ENCODE data around the gene DPH5. TPM values are rescaled to one million over a fixed set of nuclear protein-coding genes. Genes with fewer than 3 reads are reported as not detected.

The DPH5 gene
- total and polyA plus RNA-seq, 2 donors (not counting 3 experiments of a cell fraction or from before 2014, with no cell fraction given): 37.2 to 43.6 TPM

GRCh38 chr1:100941098-100941527 lies 84.5 kb downstream of the DPH5 start:
- dilution Hi-C loops (cut with MboI; ENCODE audit: extremely low pct_ligation_motif_present, low sequenced_read_pairs): no loop called here
- POLR2A ChIA-PET: no interaction called here
- Histone ChIP-seq H3K27ac (ENCODE audit: insufficient read depth, low read depth, low read length) (no peak overlapping the region), H3K9me3 (replicated peaks; ENCODE audit: control insufficient read depth, insufficient read depth, low read length) (no peaks in the 10 kb centered on the region), H3K4me1 (ENCODE audit: control insufficient read depth, extremely low read depth, insufficient read depth, low read length) (peaks cover 3% of the 10 kb centered on the region), H3K9me1 (replicated peaks; ENCODE audit: control insufficient read depth, extremely low read depth, insufficient read depth, low read length) (no peaks in the 10 kb centered on the region), H3K9ac (replicated peaks; ENCODE audit: extremely low read depth, insufficient read depth, low read length) (no peak overlapping the region), H4K20me1 (replicated peaks; ENCODE audit: control insufficient read depth, extremely low read depth, insufficient read depth, low read length) (no peaks in the 10 kb centered on the region), H2AFZ (ENCODE audit: low read depth, low read length) (no peak overlapping the region), H3K4me3 (replicated peaks in 1 of 3; ENCODE audit: insufficient read depth in 1 of 3, low read depth in 1 of 3, low read length in 3 of 3) (no peak overlapping the region), H3K27me3 (ENCODE audit: control insufficient read depth in 2 of 2, insufficient read depth in 2 of 2, low read length in 2 of 2) (no peaks in the 10 kb centered on the region), H3K79me2 (ENCODE audit: control insufficient read depth, insufficient read depth, low read length) (no peaks in the 10 kb centered on the region), H3K36me3 (ENCODE audit: control insufficient read depth in 2 of 2, extremely low read depth in 1 of 2, insufficient read depth in 2 of 2, low read length in 2 of 2) (peaks cover 0 to 3% of the 10 kb centered on the region in 2 experiments), H3K4me2 (ENCODE audit: insufficient read depth, low read length) (no peak overlapping the region)
- no TSS peak for BruUV-seq (replicated peaks)
- no peak for FAIRE-seq
- intact Hi-C loops (cut with micrococcal nuclease): no loop called here
- DNase-seq (ENCODE audit: low read depth, low spot score): no peak
- CTCF ChIA-PET: interaction anchor here (1.5 to 1.8 kb wide), 2 partner anchors 18 to 347 kb away, joined by 4 read pairs; no protein-coding TSS in a partner anchor
- no peak for TF ChIP-seq FOS (IDR thresholded peaks at IDR 0.05; ENCODE audit: borderline replicate concordance, insufficient read depth, low read length)
- TF ChIP-seq EZH2 (IDR thresholded peaks at IDR 0.05; ENCODE audit: borderline replicate concordance, low read depth, low read length, severe bottlenecking): no peak
- TF ChIP-seq JUN (IDR thresholded peaks at IDR 0.05; ENCODE audit: borderline replicate concordance, insufficient read depth, insufficient read length, low read depth): no peak
- TF ChIP-seq GATA2 (IDR thresholded peaks at IDR 0.05; ENCODE audit: insufficient read depth, insufficient read length, low read depth, low read length): no peak
- no peak for TF ChIP-seq POLR2A (IDR thresholded peaks at IDR 0.05; ENCODE audit: low read depth, low read length)
- TF ChIP-seq, protein P1, sequence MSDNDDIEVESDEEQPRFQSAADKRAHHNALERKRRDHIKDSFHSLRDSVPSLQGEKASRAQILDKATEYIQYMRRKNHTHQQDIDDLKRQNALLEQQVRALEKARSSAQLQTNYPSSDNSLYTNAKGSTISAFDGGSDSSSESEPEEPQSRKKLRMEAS (IDR thresholded peaks at IDR 0.05; ENCODE audit: insufficient read depth, insufficient read length): no peak
- no peak for TF ChIP-seq MYC (IDR thresholded peaks at IDR 0.05; ENCODE audit: low read depth, low read length)
- no peak for TF ChIP-seq POLR2AphosphoS5 (IDR thresholded peaks at IDR 0.05; ENCODE audit: insufficient read depth, low read depth, low read length)
- TF ChIP-seq, protein P2, sequence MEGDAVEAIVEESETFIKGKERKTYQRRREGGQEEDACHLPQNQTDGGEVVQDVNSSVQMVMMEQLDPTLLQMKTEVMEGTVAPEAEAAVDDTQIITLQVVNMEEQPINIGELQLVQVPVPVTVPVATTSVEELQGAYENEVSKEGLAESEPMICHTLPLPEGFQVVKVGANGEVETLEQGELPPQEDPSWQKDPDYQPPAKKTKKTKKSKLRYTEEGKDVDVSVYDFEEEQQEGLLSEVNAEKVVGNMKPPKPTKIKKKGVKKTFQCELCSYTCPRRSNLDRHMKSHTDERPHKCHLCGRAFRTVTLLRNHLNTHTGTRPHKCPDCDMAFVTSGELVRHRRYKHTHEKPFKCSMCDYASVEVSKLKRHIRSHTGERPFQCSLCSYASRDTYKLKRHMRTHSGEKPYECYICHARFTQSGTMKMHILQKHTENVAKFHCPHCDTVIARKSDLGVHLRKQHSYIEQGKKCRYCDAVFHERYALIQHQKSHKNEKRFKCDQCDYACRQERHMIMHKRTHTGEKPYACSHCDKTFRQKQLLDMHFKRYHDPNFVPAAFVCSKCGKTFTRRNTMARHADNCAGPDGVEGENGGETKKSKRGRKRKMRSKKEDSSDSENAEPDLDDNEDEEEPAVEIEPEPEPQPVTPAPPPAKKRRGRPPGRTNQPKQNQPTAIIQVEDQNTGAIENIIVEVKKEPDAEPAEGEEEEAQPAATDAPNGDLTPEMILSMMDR (IDR thresholded peaks at IDR 0.05; ENCODE audit: extremely low read depth in 1 of 2, insufficient read depth in 1 of 2, low read depth in 1 of 2, low read length in 2 of 2): no peak

Other genes starting within 250 kb of the DPH5 start
- gene EXTL2, start 130.9 kb downstream of the DPH5 start, total RNA-seq: 29.2 and 30.7 TPM in 2 replicates
- gene EXTL2, start 130.9 kb downstream of the DPH5 start, polyA plus RNA-seq: 14.4 and 19.4 TPM in 2 replicates
- 38.6 and 39.0 TPM in 2 replicates for gene SLC30A7, start 129.7 kb downstream of the DPH5 start, total RNA-seq
- gene SLC30A7, start 129.7 kb downstream of the DPH5 start, polyA plus RNA-seq: 7.6 and 9.3 TPM in 2 replicates
- 137 and 138 TPM in 2 replicates for gene S1PR1, start 211.2 kb upstream of the DPH5 start, total RNA-seq
- 346 and 387 TPM in 2 replicates for gene S1PR1, start 211.2 kb upstream of the DPH5 start, polyA plus RNA-seq

Measured in endothelial cell of umbilical vein (primary cell).